Suprapubic skin (tissue), 4 donors: Measurements from ENCODE around the gene RGCC. TPM values are rescaled to one million over a fixed set of nuclear protein-coding genes. Genes with fewer than 3 reads are reported as not detected.
"Not testable (repeated sequence)": the region's sequence is repeated elsewhere in the genome, so short reads cannot be mapped to it uniquely, and the experiment has no call there.

Experiments used
- DNase-seq, 2 donors: peaks; one replicate each; pipeline ENCODE4 v3.0.0-alpha.2; 2019; ENCODE audit warnings: low spot score in 2 of 2
- H3K27ac ChIP-seq: fragments of 200-600 bp; sonication (generic); one replicate; pipeline ENCODE4 v1.5.1; 2019
- H3K27me3 ChIP-seq: fragments of 200-600 bp; sonication (generic); one replicate; pipeline ENCODE4 v1.5.1; 2019
- H3K36me3 ChIP-seq: fragments of 200-600 bp; sonication (generic); one replicate; pipeline ENCODE4 v1.5.1; 2019
- H3K4me1 ChIP-seq: fragments of 200-600 bp; sonication (generic); one replicate; pipeline ENCODE4 v1.5.1; 2019
- H3K4me3 ChIP-seq: fragments of 200-600 bp; sonication (generic); one replicate; pipeline ENCODE4 v1.5.1; 2019; ENCODE audit warnings: mild to moderate bottlenecking
- H3K9me3 ChIP-seq: fragments of 200-600 bp; sonication (generic); one replicate; pipeline ENCODE4 v1.5.1; 2019
- EP300 ChIP-seq: sonication (generic); formaldehyde crosslinking; IDR thresholded peaks from one replicate; pipeline ENCODE4 v1.6.1; 2017; ENCODE audit warnings: antibody characterized with exemption
- POLR2A ChIP-seq, 2 donors: fragments of 450-650 bp; IDR thresholded peaks; one replicate each; pipeline ENCODE4 v1.6.1; 2017; ENCODE audit warnings: antibody characterized with exemption in 2 of 2, mild to moderate bottlenecking in 2 of 2, moderate library complexity in 2 of 2
- POLR2AphosphoS5 ChIP-seq, 3 donors: sonication (generic); formaldehyde crosslinking; IDR thresholded peaks; one replicate each; pipeline ENCODE4 v1.6.1; 2017; ENCODE audit warnings: antibody characterized with exemption in 3 of 3
- WGBS: methylation state at CpG from one replicate; pipeline ENCODE4 v1.1.5; 2018; 5-methylcytosine and 5-hydroxymethylcytosine counted together
- total RNA-seq, 4 donors: library from RNA; depleted of rRNA; stranded (reverse); fragments of >200 nt; gene quantifications; one replicate each; pipeline ENCODE4 v1.1.0, GENCODE V29; 2016
- TF ChIP-seq, protein P1 (sequence below), 2 donors: fragments of 200-600 bp in 1 of 2; fragments of 450-650 bp in 1 of 2; sonication (generic) in 1 of 2; IDR thresholded peaks; one replicate each; pipeline ENCODE4 v1.5.1; 2016 to 2019; ENCODE audit warnings: antibody characterized with exemption in 2 of 2, mild to moderate bottlenecking in 1 of 2, moderate library complexity in 1 of 2

Gene RGCC
- total RNA-seq, 4 donors from 2014 or later, result 65.5 to 145 (median 85.7) TPM

DNA sequence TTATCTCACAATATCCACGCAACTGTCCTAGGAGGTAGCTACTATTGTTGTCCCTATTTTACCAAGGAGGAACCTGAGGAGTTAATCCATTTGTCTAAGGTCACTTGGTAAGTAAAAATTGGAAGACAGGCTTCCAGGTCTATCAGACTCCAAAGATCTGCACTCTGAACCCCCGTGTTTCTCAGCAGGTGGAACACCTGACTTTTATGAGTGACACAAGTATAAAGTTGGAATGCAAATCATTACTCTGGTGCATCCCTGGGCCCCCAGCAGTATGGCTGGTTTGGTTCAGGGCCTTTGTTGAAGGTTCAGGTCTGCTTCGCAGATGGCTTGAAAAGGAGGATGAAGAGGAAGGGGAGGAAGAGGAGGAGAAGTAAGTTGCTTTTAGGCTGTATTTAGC, 46.0 kb downstream of the RGCC start:
- H3K27ac ChIP-seq, result no peak overlapping the region
- no peaks in the 10 kb centered on the region for H3K27me3 ChIP-seq
- peaks cover 8% of the 10 kb centered on the region for H3K4me1 ChIP-seq
- TF ChIP-seq POLR2A (IDR thresholded peaks at IDR 0.05), result no peak
- TF ChIP-seq POLR2AphosphoS5 (IDR thresholded peaks at IDR 0.05), result no peak
- TF ChIP-seq EP300, result no peak
- TF ChIP-seq, protein P1, sequence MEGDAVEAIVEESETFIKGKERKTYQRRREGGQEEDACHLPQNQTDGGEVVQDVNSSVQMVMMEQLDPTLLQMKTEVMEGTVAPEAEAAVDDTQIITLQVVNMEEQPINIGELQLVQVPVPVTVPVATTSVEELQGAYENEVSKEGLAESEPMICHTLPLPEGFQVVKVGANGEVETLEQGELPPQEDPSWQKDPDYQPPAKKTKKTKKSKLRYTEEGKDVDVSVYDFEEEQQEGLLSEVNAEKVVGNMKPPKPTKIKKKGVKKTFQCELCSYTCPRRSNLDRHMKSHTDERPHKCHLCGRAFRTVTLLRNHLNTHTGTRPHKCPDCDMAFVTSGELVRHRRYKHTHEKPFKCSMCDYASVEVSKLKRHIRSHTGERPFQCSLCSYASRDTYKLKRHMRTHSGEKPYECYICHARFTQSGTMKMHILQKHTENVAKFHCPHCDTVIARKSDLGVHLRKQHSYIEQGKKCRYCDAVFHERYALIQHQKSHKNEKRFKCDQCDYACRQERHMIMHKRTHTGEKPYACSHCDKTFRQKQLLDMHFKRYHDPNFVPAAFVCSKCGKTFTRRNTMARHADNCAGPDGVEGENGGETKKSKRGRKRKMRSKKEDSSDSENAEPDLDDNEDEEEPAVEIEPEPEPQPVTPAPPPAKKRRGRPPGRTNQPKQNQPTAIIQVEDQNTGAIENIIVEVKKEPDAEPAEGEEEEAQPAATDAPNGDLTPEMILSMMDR (IDR thresholded peaks at IDR 0.05), result no peak
- WGBS, result 93% methylated on average over 3 of the region's 3 CpGs
- H3K4me3 ChIP-seq, result no peak overlapping the region
- no peak for DNase-seq
- no peaks in the 10 kb centered on the region for H3K36me3 ChIP-seq
- no peaks in the 10 kb centered on the region for H3K9me3 ChIP-seq

DNA sequence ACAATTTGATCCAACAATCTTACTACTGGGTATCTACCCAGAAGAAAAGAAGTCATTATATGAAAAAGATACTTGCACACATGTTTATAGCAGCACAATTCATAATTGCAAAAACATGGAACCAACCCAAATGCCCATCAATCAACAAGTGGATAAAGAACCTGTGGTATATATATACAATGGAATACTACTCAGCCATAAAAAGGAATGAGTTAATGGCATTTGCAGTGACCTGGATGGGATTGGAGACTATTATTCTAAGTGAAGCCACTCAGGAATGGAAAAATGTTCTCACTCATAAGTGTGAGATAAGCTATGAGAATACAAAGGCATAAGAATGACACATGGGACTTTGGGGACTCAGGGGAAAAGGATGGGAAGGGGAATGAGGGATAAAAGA, 47.3 kb downstream of the RGCC start:
- not testable (repeated sequence) for H3K27ac ChIP-seq, H3K4me1 ChIP-seq, H3K9me3 ChIP-seq, DNase-seq, H3K27me3 ChIP-seq, H3K4me3 ChIP-seq, H3K36me3 ChIP-seq

DNA sequence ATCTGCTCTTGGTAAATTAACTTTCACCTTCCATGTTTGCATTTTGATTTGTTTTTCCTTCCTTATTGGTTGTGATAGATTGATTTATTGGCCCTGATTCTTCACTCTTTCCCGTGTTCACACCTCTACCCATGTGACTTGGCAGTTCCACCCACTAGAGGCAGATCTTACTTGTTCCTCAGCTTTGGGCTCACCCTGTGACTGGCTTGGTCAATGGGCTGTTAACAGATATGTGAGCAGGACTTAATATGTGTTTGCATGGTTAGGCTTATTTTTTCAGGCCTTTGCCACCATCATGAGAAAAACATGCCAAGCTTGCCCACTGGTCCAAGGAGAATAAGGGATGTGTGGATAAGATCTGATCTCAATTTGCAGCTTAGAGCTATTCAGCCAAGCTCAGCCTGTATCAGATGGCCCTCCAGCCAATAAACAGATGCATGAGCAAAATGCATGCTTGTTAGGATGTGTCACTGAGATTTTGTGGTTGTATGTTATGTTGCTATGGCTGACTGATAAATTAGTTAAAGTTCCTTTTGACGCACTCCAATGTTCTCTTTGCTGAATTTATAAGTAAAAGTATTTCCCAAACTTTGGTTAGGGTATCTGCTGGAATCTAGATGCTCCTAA, 48.0 kb downstream of the RGCC start:
- Histone ChIP-seq H3K36me3 (no peaks in the 10 kb centered on the region), H3K27ac (no peak overlapping the region), H3K9me3 (no peaks in the 10 kb centered on the region), H3K4me3 (no peak overlapping the region), H3K4me1 (peaks cover 2% of the 10 kb centered on the region), H3K27me3 (no peaks in the 10 kb centered on the region)
- TF ChIP-seq EP300, result no peak
- TF ChIP-seq, protein P1 (IDR thresholded peaks at IDR 0.05), result no peak
- TF ChIP-seq POLR2AphosphoS5 (IDR thresholded peaks at IDR 0.05), result no peak
- no peak for TF ChIP-seq POLR2A (IDR thresholded peaks at IDR 0.05)
- DNase-seq, result no peak
- 60% methylated on average over 2 of the region's 2 CpGs for WGBS

DNA sequence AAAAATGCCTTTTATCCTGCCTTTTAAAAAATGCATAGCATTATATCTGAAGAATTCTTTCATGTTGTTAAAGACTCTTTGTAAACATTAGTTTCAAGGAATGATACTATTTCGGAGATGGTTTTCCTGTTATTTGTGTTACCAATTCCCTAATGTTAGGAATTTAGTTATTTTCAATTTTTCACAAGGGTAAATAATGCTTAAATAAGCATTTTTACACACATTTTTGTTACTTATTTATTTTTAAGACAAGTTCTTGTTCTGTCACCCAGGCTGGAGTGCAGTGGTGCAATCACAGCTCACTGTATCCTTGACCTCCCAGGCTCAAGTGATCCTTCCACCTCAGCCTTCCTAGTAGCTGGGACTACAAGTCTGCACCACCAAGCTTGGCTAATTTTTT, 49.0 kb downstream of the RGCC start:
- WGBS, result 92% methylated on average over 1 of the region's 1 CpG
- TF ChIP-seq EP300, result no peak
- TF ChIP-seq, protein P1 (IDR thresholded peaks at IDR 0.05), result no peak
- TF ChIP-seq POLR2A (IDR thresholded peaks at IDR 0.05), result no peak
- no peaks in the 10 kb centered on the region for H3K9me3 ChIP-seq
- no peaks in the 10 kb centered on the region for H3K27me3 ChIP-seq
- no peaks in the 10 kb centered on the region for H3K36me3 ChIP-seq
- no peak overlapping the region for H3K4me3 ChIP-seq
- DNase-seq, result no peak
- no peaks in the 10 kb centered on the region for H3K4me1 ChIP-seq
- H3K27ac ChIP-seq, result no peak overlapping the region

DNA sequence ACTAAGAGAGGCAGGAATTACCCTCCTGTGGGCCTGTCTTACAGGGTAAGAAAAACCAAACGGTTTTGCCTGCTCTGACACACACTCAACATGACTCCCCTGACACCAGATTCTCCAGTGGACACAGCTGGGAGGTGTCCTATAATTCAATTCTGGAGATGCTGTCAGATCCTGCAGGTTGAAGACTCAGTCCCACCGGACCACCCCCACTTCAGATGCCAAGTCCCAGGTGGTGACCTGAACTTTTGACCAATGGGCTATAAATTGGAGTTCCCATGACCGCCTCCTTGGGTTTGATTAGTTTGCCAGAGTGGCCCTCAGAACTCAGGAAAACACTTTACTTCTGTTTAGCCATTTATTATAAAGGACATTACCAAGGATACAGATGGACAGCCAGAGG, 52.6 kb downstream of the RGCC start:
- no peaks in the 10 kb centered on the region for H3K9me3 ChIP-seq
- TF ChIP-seq EP300 (no peak), POLR2A (IDR thresholded peaks at IDR 0.05) (no peak), POLR2AphosphoS5 (IDR thresholded peaks at IDR 0.05) (no peak)
- TF ChIP-seq, protein P1 (IDR thresholded peaks at IDR 0.05), result no peak
- 84% methylated on average over 3 of the region's 3 CpGs for WGBS
- H3K4me3 ChIP-seq, result no peak overlapping the region
- no peaks in the 10 kb centered on the region for H3K27me3 ChIP-seq
- no peaks in the 10 kb centered on the region for H3K4me1 ChIP-seq
- H3K36me3 ChIP-seq, result no peaks in the 10 kb centered on the region
- DNase-seq, result no peak
- H3K27ac ChIP-seq, result no peak overlapping the region

DNA sequence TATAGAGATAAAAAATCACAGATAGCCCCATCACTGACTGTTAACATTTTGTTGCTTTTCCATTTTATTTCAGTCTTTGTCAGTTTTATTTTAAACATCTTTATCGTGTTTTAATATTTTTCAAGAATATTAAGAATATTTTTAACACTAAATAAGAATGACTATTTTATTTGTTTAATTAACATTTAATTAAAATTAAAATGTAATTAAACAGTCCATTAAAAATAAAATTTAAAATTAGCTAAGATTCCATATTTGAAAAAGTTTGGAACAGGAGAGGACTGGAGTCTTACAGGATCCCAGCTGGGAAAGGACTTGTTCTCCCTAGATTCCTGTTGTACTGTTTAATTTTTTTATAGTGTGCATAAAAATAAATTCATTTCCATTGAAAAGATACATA, 54.5 kb downstream of the RGCC start:
- H3K4me1 ChIP-seq, result no peaks in the 10 kb centered on the region
- H3K4me3 ChIP-seq, result no peak overlapping the region
- WGBS, result 93% methylated on average over 1 of the region's 1 CpG
- TF ChIP-seq POLR2AphosphoS5 (IDR thresholded peaks at IDR 0.05), result no peak
- TF ChIP-seq POLR2A (IDR thresholded peaks at IDR 0.05), result no peak
- TF ChIP-seq, protein P1 (IDR thresholded peaks at IDR 0.05), result no peak
- TF ChIP-seq EP300, result no peak
- no peak for DNase-seq
- H3K9me3 ChIP-seq, result no peaks in the 10 kb centered on the region
- H3K27me3 ChIP-seq, result no peaks in the 10 kb centered on the region
- H3K36me3 ChIP-seq, result no peaks in the 10 kb centered on the region
- no peak overlapping the region for H3K27ac ChIP-seq
